DND-41 (cell line): ENCODE results near the gene ADAMTSL4.

ENCODE experiments used
- ATAC-seq: fragments of 200-7000 bp; cut with Tn5 transposase; 3 replicates; pipeline ENCODE4 v1.9.1; 2021; ENCODE audit warnings: low read depth; ENCODE audit not compliant: insufficient read depth
- DNase-seq: peaks from one replicate; pipeline ENCODE4 v3.0.0-alpha.2; 2020
- H2AFZ ChIP-seq: 2 replicates; pipeline ENCODE4 v1.6.0; 2012; ENCODE audit warnings: low read depth, low read length
- H3K27ac ChIP-seq: 2 replicates; pipeline ENCODE4 v1.5.1; 2012; ENCODE audit warnings: low read length, inconsistent platforms
- H3K27me3 ChIP-seq: fragments of 200-600 bp; sonication (generic); 2 replicates; pipeline ENCODE4 v1.6.0; 2012; ENCODE audit warnings: low read length, mild to moderate bottlenecking, inconsistent platforms; ENCODE audit not compliant: insufficient read depth, poor library complexity
- H3K36me3 ChIP-seq: 2 replicates; pipeline ENCODE4 v1.5.1; 2012; ENCODE audit warnings: low read length, inconsistent platforms; ENCODE audit not compliant: insufficient read depth
- H3K4me1 ChIP-seq: 2 replicates; pipeline ENCODE4 v1.5.1; 2012; ENCODE audit warnings: mild to moderate bottlenecking, low read length; ENCODE audit not compliant: insufficient read depth
- H3K4me2 ChIP-seq: 2 replicates; pipeline ENCODE4 v1.6.0; 2012; ENCODE audit warnings: mild to moderate bottlenecking, moderate library complexity, low read length, inconsistent platforms; ENCODE audit not compliant: insufficient read depth
- H3K4me3 ChIP-seq, 2 experiments: fragments of 200-600 bp in 1 of 2; shearing (Covaris generic) in 1 of 2; 2 replicates each; pipeline ENCODE4 v1.5.1; 2012 to 2016; ENCODE audit warnings: inconsistent platforms in 2 of 2, low read length in 2 of 2, mild to moderate bottlenecking in 2 of 2, low read depth in 1 of 2, moderate library complexity in 1 of 2
- H3K79me2 ChIP-seq: 2 replicates; pipeline ENCODE4 v1.6.0; 2012; ENCODE audit warnings: low read length, inconsistent platforms; ENCODE audit not compliant: insufficient read depth
- H3K9ac ChIP-seq: 2 replicates; pipeline ENCODE4 v1.6.0; 2012; ENCODE audit warnings: low read depth, mild to moderate bottlenecking, inconsistent platforms, low read length, moderate library complexity
- H3K9me3 ChIP-seq: 2 replicates; pipeline ENCODE4 v1.5.1; 2012; ENCODE audit warnings: low read length, moderate library complexity, mild to moderate bottlenecking, inconsistent platforms; ENCODE audit not compliant: insufficient read depth, severe bottlenecking
- H4K20me1 ChIP-seq: 2 replicates; pipeline ENCODE4 v1.6.0; 2012; ENCODE audit warnings: low read length; ENCODE audit not compliant: insufficient read depth
- EZH2 ChIP-seq: IDR thresholded peaks from 3 replicates; pipeline ENCODE4 v1.6.1; 2012; ENCODE audit warnings: borderline replicate concordance, low read depth, mild to moderate bottlenecking, moderate library complexity, low read length, inconsistent platforms; ENCODE audit not compliant: severe bottlenecking
- TF ChIP-seq, protein P1 (sequence below): IDR thresholded peaks from 2 replicates; pipeline ENCODE4 v1.5.1; 2012; ENCODE audit warnings: borderline replicate concordance, low read length, moderate library complexity, mild to moderate bottlenecking; ENCODE audit not compliant: poor library complexity, severe bottlenecking; ENCODE audit errors: extremely low read depth

The ADAMTSL4 gene

DNA sequence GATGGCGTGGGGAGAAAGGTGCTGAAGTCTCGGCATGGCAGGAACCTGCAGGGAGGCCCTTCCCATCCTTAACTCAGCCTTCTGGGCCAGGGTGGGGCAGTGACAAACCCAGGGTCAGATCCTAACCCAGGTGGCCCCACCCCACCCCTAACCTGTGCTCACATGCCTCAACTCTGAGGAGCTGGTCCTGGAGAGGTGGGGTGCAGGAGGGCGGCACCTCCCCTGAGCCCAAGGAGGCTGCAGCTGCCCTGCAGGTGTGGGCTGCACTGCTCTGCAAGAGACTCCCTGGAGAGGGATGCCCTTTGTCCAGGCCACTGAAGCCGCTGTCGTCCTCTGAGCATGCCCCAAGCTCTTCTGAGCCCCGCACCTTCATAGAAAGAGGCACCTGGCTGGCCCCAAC lies 15.2 kb upstream of the ADAMTSL4 start:
- Histone ChIP-seq H3K79me2 (no peaks in the 10 kb centered on the region), H3K4me3 (no peak overlapping the region), H3K9ac (no peak overlapping the region), H3K4me1 (no peaks in the 10 kb centered on the region), H2AFZ (no peak overlapping the region), H3K4me2 (no peak overlapping the region), H3K27ac (no peak overlapping the region), H3K9me3 (no peaks in the 10 kb centered on the region), H4K20me1 (no peaks in the 10 kb centered on the region), H3K27me3 (no peaks in the 10 kb centered on the region), H3K36me3 (no peaks in the 10 kb centered on the region)
- no peak for ATAC-seq
- no peak for TF ChIP-seq EZH2
- TF ChIP-seq, protein P1, sequence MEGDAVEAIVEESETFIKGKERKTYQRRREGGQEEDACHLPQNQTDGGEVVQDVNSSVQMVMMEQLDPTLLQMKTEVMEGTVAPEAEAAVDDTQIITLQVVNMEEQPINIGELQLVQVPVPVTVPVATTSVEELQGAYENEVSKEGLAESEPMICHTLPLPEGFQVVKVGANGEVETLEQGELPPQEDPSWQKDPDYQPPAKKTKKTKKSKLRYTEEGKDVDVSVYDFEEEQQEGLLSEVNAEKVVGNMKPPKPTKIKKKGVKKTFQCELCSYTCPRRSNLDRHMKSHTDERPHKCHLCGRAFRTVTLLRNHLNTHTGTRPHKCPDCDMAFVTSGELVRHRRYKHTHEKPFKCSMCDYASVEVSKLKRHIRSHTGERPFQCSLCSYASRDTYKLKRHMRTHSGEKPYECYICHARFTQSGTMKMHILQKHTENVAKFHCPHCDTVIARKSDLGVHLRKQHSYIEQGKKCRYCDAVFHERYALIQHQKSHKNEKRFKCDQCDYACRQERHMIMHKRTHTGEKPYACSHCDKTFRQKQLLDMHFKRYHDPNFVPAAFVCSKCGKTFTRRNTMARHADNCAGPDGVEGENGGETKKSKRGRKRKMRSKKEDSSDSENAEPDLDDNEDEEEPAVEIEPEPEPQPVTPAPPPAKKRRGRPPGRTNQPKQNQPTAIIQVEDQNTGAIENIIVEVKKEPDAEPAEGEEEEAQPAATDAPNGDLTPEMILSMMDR: no peak
- no peak for DNase-seq

- H3K4me1 ChIP-seq: no peaks in the 10 kb centered on the region
- no peak overlapping the region for H3K4me2 ChIP-seq
- H4K20me1 ChIP-seq: no peaks in the 10 kb centered on the region
- H3K27ac ChIP-seq: no peak overlapping the region
- H3K79me2 ChIP-seq: no peaks in the 10 kb centered on the region
- no peak for TF ChIP-seq EZH2
- no peak overlapping the region for H2AFZ ChIP-seq
- no peaks in the 10 kb centered on the region for H3K9me3 ChIP-seq
- no peak overlapping the region for H3K9ac ChIP-seq
- no peak for DNase-seq
- no peaks in the 10 kb centered on the region for H3K36me3 ChIP-seq
- H3K4me3 ChIP-seq: no peak overlapping the region
- no peaks in the 10 kb centered on the region for H3K27me3 ChIP-seq
- ATAC-seq: no peak
These were observed 13.5 kb upstream of the ADAMTSL4 start for GRCh38 chr1:150535511-150536287.

GRCh38 chr1:150536836-150537731 lies 12.1 kb upstream of the ADAMTSL4 start:
- no peak overlapping the region for H3K4me2 ChIP-seq
- no peak overlapping the region for H3K9ac ChIP-seq
- no peak for DNase-seq
- no peak overlapping the region for H3K4me3 ChIP-seq
- H2AFZ ChIP-seq: no peak overlapping the region
- no peaks in the 10 kb centered on the region for H3K4me1 ChIP-seq
- no peak overlapping the region for H3K27ac ChIP-seq
- no peak for TF ChIP-seq EZH2
- TF ChIP-seq, protein P1: no peak
- H3K9me3 ChIP-seq: no peaks in the 10 kb centered on the region
- ATAC-seq: no peak
- no peaks in the 10 kb centered on the region for H3K36me3 ChIP-seq
- H3K79me2 ChIP-seq: no peaks in the 10 kb centered on the region
- no peaks in the 10 kb centered on the region for H4K20me1 ChIP-seq
- no peaks in the 10 kb centered on the region for H3K27me3 ChIP-seq
